VCaP (cell line): ENCODE measurements around the gene AXIN2.
"Not testable (repeated sequence)": the region's sequence is repeated elsewhere in the genome, so short reads cannot be mapped to it uniquely, and the experiment has no call there.

ENCODE experiments used
- H3K27ac ChIP-seq: fragments of 450-650 bp; 2 replicates; pipeline ENCODE4 v1.5.1; 2017
- TF ChIP-seq, protein P1 (sequence below): fragments of 450-650 bp; conservative IDR thresholded peaks from 2 replicates; pipeline ENCODE4 v1.5.1; 2017; ENCODE audit warnings: mild to moderate bottlenecking, moderate library complexity

Gene AXIN2

DNA sequence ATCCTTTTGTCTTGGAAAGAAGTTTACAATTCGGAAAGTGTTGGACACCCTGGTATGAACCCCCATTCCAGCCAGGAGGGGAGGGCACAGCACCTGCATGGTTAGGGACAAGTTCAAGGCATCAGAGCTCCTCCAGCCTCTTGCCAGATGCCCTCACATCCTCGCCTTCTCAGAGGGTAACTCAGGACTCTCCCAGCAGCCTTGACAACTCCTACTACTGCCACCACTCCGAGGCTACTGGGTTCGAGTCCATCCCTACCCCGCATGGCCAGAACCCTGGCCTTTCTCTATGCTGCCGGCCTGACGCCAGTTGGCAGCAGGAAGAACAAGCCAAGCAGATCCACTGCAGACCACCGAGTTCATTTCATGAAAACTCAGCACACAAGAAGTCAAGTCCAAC is 34.1 kb downstream of the AXIN2 start:
- H3K27ac ChIP-seq: no peak overlapping the region
- TF ChIP-seq, protein P1, sequence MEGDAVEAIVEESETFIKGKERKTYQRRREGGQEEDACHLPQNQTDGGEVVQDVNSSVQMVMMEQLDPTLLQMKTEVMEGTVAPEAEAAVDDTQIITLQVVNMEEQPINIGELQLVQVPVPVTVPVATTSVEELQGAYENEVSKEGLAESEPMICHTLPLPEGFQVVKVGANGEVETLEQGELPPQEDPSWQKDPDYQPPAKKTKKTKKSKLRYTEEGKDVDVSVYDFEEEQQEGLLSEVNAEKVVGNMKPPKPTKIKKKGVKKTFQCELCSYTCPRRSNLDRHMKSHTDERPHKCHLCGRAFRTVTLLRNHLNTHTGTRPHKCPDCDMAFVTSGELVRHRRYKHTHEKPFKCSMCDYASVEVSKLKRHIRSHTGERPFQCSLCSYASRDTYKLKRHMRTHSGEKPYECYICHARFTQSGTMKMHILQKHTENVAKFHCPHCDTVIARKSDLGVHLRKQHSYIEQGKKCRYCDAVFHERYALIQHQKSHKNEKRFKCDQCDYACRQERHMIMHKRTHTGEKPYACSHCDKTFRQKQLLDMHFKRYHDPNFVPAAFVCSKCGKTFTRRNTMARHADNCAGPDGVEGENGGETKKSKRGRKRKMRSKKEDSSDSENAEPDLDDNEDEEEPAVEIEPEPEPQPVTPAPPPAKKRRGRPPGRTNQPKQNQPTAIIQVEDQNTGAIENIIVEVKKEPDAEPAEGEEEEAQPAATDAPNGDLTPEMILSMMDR: no peak

DNA sequence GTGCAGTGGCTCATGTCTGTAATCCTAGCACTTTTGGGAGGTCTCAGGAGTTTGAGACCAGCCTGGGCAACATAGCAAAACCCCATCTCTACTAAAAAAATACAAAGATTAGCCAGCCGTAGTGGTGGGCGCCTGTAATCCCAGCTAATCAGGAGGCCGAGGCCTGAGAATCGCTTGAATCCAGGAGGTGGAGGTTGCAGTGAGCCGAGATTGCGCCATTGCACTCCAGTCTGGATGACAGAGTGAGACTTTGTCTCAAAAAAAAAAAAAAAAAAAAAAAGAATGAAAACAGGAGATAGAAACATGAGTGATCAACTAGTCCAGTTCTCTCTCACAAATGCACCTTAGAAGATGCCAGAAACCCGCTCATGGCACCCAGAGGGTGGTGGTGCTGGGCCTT is 34.6 kb downstream of the AXIN2 start:
- H3K27ac ChIP-seq: not testable (repeated sequence)

DNA sequence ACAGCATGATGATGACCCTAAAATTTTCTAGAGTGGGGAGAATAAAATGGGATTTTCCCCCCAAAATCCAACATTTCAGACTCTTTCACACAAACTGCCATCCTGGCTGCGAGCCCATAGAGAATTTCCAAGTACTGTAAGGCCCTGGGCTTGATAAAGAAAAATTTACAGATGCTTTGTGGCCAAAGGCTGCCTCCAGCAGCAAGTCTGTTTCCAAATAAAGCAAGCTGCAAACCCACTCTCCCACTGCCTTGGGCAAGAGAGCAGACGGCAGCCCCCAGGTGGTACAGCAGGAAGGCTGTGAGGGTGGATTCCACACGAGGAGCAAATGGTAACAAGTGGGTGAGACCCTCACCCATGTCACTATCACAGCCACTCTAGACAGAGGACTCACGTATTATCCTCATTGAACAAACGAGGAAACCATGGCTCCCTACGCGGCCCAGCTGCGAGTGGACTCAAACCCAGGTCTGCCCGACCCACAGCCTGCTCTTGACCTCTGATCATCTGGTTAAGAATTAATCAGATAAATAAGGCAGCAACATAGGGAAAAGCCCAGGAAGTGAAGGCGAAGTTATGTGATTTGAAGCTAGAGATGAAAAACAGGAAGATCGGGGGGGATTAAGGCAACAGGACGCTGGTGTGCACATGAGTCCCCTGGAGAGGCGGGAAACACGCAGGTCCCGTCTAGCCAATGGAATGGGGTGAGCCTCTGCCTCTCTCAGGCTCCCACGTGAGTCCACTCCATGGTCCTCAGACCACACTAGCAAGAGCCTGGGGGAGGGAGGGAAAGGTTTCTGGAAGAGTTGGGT is 37.4 kb downstream of the AXIN2 start:
- TF ChIP-seq, protein P1: no peak
- H3K27ac ChIP-seq: no peak overlapping the region

DNA sequence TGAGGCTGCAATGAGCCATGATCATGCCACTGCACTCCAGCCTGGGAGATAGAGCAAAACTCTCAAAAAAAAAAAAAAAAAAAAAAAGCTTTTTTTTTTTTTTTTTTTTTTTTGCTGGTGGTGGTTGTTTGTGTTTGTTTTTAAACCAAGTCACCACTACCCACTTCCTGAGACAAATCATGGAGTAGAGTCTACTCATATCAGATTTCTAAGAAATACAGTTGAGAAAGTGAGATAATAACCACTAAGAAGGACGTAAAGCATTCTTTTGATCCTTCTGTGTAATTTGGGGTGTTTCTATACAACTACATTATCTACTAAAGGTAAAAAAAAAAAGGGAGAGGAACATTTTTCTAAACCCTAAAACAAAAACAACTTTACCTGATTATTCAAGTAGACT is 38.0 kb downstream of the AXIN2 start:
- H3K27ac ChIP-seq: no peak overlapping the region
- TF ChIP-seq, protein P1: no peak

DNA sequence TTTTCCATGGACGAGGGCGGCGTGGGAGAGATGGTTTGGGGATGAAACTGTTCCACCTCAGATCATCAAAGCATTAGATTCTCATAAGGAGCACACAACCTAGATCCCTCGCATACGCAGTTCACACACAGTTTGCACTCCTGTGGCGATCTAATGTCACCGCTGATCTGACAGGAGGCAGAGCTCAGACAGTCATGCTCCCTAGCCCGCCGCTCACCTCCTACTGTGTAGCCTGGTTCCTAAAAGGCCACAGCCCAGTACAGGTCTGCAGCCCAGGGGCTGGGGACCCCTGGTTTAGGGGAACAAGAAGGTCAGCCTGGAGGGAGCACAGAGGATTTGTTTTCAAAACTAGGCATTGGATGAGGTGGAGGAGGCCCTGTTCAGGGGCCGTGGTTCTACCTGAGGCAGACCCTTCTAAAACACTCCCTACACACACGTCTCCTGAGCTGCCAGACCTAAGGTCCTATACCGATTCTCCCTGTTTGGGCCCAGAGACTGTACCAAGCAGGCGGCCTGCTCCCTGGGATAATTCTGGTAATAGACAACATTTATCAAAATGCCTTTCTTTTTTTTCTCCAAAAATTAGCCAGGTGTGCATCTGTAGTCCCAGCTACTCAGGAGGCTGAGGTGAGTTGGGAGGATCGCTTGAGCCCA is 38.6 kb downstream of the AXIN2 start:
- no peak overlapping the region for H3K27ac ChIP-seq
- TF ChIP-seq, protein P1: no peak

DNA sequence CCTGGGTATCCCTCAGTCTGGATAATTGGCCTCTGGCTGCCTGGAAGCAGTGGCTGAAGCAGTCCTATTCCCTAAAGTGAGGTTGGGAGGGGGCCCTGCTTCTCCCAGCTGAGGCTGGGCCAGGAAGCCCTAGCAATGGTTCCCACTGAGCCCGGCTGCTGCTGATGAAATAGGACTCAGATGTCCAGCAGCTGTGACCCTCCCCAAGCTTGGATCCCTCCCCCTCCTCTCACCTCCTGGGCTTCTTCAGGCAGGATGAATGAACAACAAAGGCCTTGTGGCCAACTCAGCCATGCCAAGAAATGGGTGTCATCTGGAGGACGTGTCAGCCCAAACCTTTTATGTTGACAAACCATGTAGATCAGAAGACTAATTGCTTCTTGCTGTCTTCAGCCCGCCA is 42.0 kb downstream of the AXIN2 start:
- TF ChIP-seq, protein P1: no peak
- no peak overlapping the region for H3K27ac ChIP-seq

DNA sequence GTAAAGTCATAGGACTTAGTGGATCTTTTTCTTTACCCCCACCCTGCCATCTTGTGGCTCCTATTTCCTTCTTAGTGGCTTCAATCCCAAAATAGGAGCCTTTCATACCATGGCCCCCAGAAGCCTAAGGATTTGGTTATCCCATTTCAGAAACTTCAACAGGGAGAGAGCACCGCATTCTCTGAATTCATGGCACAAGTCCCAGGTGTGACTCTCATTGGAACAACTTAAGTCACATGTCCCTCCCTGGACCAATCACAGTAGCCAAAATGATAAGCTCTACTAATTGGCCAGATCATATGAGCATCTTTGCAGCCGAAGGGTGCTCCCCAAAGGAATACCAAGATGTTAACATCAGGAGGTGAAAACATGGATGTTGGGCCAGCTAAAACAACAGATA is 43.2 kb downstream of the AXIN2 start:
- TF ChIP-seq, protein P1: no peak

More for the DNA sequence above, 43.2 kb downstream of the AXIN2 start:
- no peak overlapping the region for H3K27ac ChIP-seq
